KMS-11 (cell line): Measurements from ENCODE around the gene HSD17B10.

Experiments
- H2AFZ ChIP-seq: fragments of 200-600 bp; sonication (generic); 2 replicates; pipeline ENCODE4 v1.6.1; 2016; ENCODE audit warnings: antibody characterized with exemption, mixed run types, low read depth
- H3K27ac ChIP-seq: fragments of 200-600 bp; sonication (generic); 2 replicates; pipeline ENCODE4 v1.6.1; 2016; ENCODE audit warnings: mild to moderate bottlenecking, mixed run types
- H3K27me3 ChIP-seq: fragments of 200-600 bp; sonication (generic); 2 replicates; pipeline ENCODE4 v1.6.1; 2017; ENCODE audit warnings: mild to moderate bottlenecking, low read depth, mixed run types, moderate library complexity; ENCODE audit not compliant: insufficient read depth
- H3K36me3 ChIP-seq: fragments of 200-600 bp; sonication (generic); 2 replicates; pipeline ENCODE4 v1.6.1; 2017; ENCODE audit warnings: mild to moderate bottlenecking, mixed run types; ENCODE audit not compliant: insufficient read depth
- H3K4me1 ChIP-seq: fragments of 200-600 bp; sonication (generic); 2 replicates; pipeline ENCODE4 v1.6.1; 2016; ENCODE audit warnings: mild to moderate bottlenecking, low read depth, mixed run types; ENCODE audit not compliant: poor library complexity, severe bottlenecking
- H3K4me2 ChIP-seq: fragments of 200-600 bp; sonication (generic); 2 replicates; pipeline ENCODE4 v1.7.0; 2016; ENCODE audit warnings: mild to moderate bottlenecking, mixed run types
- H3K4me3 ChIP-seq: fragments of 200-600 bp; sonication (generic); IDR thresholded peaks from 2 replicates; pipeline ENCODE4 v1.6.1; 2017; ENCODE audit warnings: low read depth, low read length, mixed read lengths; ENCODE audit not compliant: insufficient read depth
- H3K79me2 ChIP-seq: fragments of 200-600 bp; sonication (generic); 2 replicates; pipeline ENCODE4 v1.6.1; 2016; ENCODE audit warnings: low read depth, mixed run types; ENCODE audit not compliant: insufficient read depth
- H3K9ac ChIP-seq: fragments of 200-600 bp; sonication (generic); 2 replicates; pipeline ENCODE4 v1.6.1; 2016; ENCODE audit warnings: mild to moderate bottlenecking, mixed run types
- H4K20me1 ChIP-seq: fragments of 200-600 bp; sonication (generic); 2 replicates; pipeline ENCODE4 v1.6.1; 2016; ENCODE audit warnings: mild to moderate bottlenecking, mixed run types; ENCODE audit not compliant: insufficient read depth
- CTCF ChIP-seq: fragments of 200-600 bp; sonication (generic); conservative IDR thresholded peaks from 2 replicates; pipeline ENCODE4 v1.6.1; 2017; ENCODE audit warnings: low read depth, mild to moderate bottlenecking, antibody characterized with exemption, low read length, moderate library complexity, mixed read lengths

The HSD17B10 gene

GRCh38 chrX:53440621-53441517 lies 6.7 kb upstream of the HSD17B10 start:
- Histone ChIP-seq H3K27me3 (no peaks in the 10 kb centered on the region), H3K4me2 (peak overlapping the region; percentile 73; the same call in 1 of the 2 replicates), H3K4me3 (no peak overlapping the region), H3K79me2 (no peaks in the 10 kb centered on the region), H3K36me3 (no peaks in the 10 kb centered on the region), H2AFZ (peak overlapping the region; percentile 86), H3K4me1 (peaks cover under 1% of the 10 kb centered on the region), H3K27ac (no peak overlapping the region), H4K20me1 (no peaks in the 10 kb centered on the region), H3K9ac (no peak overlapping the region)
- no peak for TF ChIP-seq CTCF

GRCh38 chrX:53440101-53440500 lies 5.9 kb upstream of the HSD17B10 start:
- H3K4me2 ChIP-seq = no peak overlapping the region
- H3K27ac ChIP-seq = no peak overlapping the region
- H3K27me3 ChIP-seq = no peaks in the 10 kb centered on the region
- H3K36me3 ChIP-seq = no peaks in the 10 kb centered on the region
- H3K9ac ChIP-seq = no peak overlapping the region
- peaks cover 6% of the 10 kb centered on the region for H3K4me1 ChIP-seq
- H2AFZ ChIP-seq = no peak overlapping the region
- H4K20me1 ChIP-seq = no peaks in the 10 kb centered on the region
- no peaks in the 10 kb centered on the region for H3K79me2 ChIP-seq
- H3K4me3 ChIP-seq = no peak overlapping the region
- TF ChIP-seq CTCF = no peak

GRCh38 chrX:53438832-53439230 lies 4.7 kb upstream of the HSD17B10 start:
- H3K4me1 ChIP-seq = peaks cover 9% of the 10 kb centered on the region
- H3K4me2 ChIP-seq = no peak overlapping the region
- no peak overlapping the region for H3K9ac ChIP-seq
- no peak for TF ChIP-seq CTCF
- H3K27ac ChIP-seq = no peak overlapping the region
- H3K36me3 ChIP-seq = no peaks in the 10 kb centered on the region
- H3K27me3 ChIP-seq = no peaks in the 10 kb centered on the region
- H3K79me2 ChIP-seq = peaks cover 3% of the 10 kb centered on the region; the same call in 1 of the 2 replicates
- no peak overlapping the region for H3K4me3 ChIP-seq
- no peak overlapping the region for H2AFZ ChIP-seq
- H4K20me1 ChIP-seq = no peaks in the 10 kb centered on the region

- H3K4me3 ChIP-seq = no peak overlapping the region
- no peaks in the 10 kb centered on the region for H3K36me3 ChIP-seq
- H3K9ac ChIP-seq = no peak overlapping the region
- H2AFZ ChIP-seq = no peak overlapping the region
- H3K4me2 ChIP-seq = no peak overlapping the region
- no peaks in the 10 kb centered on the region for H3K27me3 ChIP-seq
- peaks cover 10% of the 10 kb centered on the region for H3K4me1 ChIP-seq
- H3K27ac ChIP-seq = no peak overlapping the region
- no peak for TF ChIP-seq CTCF
- H4K20me1 ChIP-seq = no peaks in the 10 kb centered on the region
- H3K79me2 ChIP-seq = peaks cover 9% of the 10 kb centered on the region
These were observed 4.1 kb upstream of the HSD17B10 start for GRCh38 chrX:53438174-53438831.
